ENCODE data around the gene ELP2.

The ELP2 gene

DNA sequence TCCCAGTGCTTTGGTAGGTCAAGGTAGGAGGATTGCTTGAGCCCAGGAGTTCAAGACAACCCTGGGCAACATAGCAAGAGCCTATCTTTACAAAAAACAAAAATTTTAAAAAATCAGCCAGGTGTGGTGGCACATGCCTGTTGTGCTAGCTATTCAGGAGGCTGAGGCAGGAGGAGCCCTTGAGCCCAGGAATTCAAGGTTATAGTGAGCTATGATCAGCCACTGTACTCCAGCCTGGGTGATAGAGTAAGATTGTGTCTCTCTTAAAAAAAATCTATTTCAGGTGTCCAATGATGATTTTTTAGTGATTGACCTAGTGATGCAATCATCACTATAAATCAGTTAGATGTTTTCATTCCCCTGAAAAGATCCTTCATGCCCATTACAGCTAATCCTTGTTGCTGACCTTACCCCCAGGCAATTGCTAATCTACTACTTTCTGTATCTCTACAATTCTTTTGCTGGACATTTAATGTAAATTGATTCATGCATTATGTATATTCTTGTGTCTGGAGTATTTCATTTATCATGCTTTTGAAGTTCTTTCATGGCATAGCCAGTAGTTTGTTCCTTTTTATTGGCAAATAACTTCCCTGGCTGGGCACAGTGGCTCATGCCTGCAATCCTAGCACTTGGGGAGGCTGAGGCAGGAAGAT lies 67.9 kb downstream of the ELP2 start:
- TF ChIP-seq CTCF (IDR thresholded peaks at IDR 0.05; ENCODE audit: control insufficient read depth, insufficient read depth, low read depth, low read length, missing control alignments), result no peak
- H3K4me3 ChIP-seq (ENCODE audit: control insufficient read depth, low read depth, low read length), result no peak overlapping the region
- no peak for DNase-seq (ENCODE audit: low read depth)

DNA sequence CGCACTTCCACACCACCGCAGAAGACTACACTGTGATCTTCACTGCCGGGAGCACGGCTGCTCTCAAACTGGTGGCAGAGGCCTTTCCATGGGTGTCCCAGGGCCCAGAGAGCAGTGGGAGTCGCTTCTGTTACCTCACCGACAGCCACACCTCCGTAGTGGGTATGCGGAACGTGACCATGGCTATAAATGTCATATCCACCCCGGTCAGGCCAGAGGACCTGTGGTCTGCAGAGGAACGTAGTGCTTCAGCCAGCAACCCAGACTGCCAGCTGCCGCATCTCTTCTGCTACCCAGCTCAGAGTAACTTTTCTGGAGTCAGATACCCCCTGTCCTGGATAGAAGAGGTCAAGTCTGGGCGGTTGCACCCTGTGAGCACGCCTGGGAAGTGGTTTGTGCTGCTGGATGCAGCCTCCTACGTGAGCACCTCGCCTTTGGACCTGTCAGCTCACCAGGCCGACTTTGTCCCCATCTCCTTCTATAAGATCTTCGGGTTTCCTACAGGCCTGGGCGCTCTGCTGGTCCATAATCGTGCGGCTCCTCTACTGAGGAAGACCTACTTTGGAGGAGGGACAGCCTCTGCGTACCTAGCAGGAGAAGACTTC lies 70.1 kb downstream of the ELP2 start:
- no peak for DNase-seq (ENCODE audit: low read depth)
- TF ChIP-seq CTCF (IDR thresholded peaks at IDR 0.05; ENCODE audit: control insufficient read depth, insufficient read depth, low read depth, low read length, missing control alignments), result no peak
- H3K4me3 ChIP-seq (ENCODE audit: control insufficient read depth, low read depth, low read length), result no peak overlapping the region

DNA sequence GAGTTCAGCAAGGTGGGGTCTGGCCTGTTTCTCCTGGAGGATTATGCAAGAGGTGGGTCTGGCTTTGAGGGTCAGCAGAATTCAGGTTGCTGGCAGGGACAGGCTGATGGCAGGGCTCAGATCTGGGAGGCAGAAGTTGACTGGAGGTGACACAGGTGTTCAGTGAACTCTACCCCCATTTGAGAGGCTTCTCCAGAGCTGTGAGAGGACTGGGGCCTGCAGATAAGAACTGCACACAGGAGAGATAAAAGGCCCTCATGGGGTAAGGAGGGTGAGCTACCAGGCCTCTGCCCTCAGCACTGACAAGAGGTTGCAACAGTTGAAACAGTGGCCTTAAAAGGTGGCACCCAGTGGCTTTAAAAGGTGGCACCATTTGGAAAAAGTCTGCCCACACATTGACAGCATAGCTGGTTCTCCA lies 70.7 kb downstream of the ELP2 start:
- DNase-seq (ENCODE audit: low read depth), result no peak
- H3K4me3 ChIP-seq (ENCODE audit: control insufficient read depth, low read depth, low read length), result no peak overlapping the region
- no peak for TF ChIP-seq CTCF (IDR thresholded peaks at IDR 0.05; ENCODE audit: control insufficient read depth, insufficient read depth, low read depth, low read length, missing control alignments)

GRCh38 chr18:36201765-36202164 lies 72.1 kb downstream of the ELP2 start:
- no peak for TF ChIP-seq CTCF (IDR thresholded peaks at IDR 0.05; ENCODE audit: control insufficient read depth, insufficient read depth, low read depth, low read length, missing control alignments)

DNA sequence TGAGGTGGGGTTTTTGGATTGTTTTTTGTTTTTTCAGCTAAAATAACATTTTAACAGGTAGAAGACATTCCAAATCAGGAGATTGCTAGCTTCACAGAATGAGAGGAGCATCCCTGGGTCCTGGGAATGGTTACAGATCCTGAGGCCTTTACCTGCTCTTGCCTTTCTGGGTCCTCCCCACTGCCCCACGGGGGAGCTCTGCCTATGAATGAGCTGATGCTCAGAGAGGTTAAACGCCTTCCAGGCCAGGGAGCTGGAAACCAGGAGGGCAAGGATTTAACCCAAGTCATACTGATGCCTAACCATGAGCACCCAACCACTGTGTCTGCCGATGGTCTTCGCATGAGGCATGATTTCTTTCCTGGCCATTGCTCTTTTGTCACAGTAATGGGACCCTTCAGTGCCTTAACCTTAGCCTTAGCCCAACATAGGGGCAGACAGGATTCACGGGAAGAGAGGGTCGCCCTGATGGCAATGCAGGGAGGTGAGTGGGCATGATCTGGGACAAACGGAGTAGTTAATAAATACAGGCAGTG lies 73.7 kb downstream of the ELP2 start:
- DNase-seq (ENCODE audit: low read depth), result no peak
- TF ChIP-seq CTCF (IDR thresholded peaks at IDR 0.05; ENCODE audit: control insufficient read depth, insufficient read depth, low read depth, low read length, missing control alignments), result no peak
- no peak overlapping the region for H3K4me3 ChIP-seq (ENCODE audit: control insufficient read depth, low read depth, low read length)

More at GRCh38 chr18:36201765-36202164, 72.1 kb downstream of the ELP2 start:
- no peak for DNase-seq (ENCODE audit: low read depth)
- H3K4me3 ChIP-seq (ENCODE audit: control insufficient read depth, low read depth, low read length), result no peak overlapping the region

GRCh38 chr18:36205166-36205565 lies 75.5 kb downstream of the ELP2 start:
- DNase-seq (ENCODE audit: low read depth), result no peak
- no peak for TF ChIP-seq CTCF (IDR thresholded peaks at IDR 0.05; ENCODE audit: control insufficient read depth, insufficient read depth, low read depth, low read length, missing control alignments)
- H3K4me3 ChIP-seq (ENCODE audit: control insufficient read depth, low read depth, low read length), result no peak overlapping the region
